ENCODE data around the gene ITGA1.
"Not testable (repeated sequence)": the region's sequence is repeated elsewhere in the genome, so short reads cannot be mapped to it uniquely, and the experiment has no call there.

The ITGA1 gene

DNA sequence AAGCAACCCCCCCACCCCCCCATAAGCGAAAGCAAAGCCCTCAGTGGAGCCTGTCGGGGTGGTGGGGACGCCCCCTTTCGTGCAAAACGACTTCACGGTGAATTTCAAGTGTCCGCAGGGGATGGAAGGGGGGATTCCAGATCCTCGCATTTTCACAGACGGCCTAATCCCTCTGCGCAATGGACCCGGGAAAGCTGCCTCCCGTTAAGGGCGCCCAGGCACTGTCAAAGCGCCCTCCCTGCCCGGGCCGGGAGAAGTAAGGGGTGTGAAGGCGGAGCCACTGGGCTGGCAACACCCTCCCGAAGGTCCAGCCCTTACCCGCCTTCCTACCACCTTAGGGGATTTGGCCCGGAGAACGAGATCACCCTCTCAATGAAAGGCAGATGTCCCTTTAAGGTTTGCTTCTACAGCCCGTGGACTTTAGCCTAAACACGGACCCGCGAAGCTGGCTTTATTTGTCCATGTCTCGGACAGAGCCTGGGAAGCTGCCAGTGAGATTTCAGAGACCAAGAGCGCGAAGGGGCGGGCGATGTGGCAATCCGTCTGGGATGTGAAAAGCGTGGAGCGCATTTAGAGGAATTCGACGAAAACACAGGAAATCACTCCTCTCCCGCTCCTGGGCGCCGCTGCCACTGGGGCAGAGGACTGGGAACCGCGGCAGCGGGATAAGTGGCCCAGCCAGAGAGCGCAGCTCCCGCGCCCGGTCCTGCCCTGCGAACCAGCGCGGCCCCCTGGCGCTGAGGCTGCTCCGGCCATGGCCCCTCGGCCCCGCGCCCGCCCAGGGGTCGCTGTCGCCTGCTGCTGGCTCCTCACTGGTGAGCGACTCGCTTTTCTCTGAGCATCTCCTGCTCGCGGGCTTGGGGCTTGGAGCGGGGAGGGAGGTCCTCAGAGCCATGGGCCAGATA lies at the start of gene ITGA1, which contains the start of gene PELO:
Gene ITGA1 (plus strand): TSS at position 317 of the 905 bp plus-strand sequence. CDS start 438 bp downstream, at position 755.
Gene PELO (plus strand): TSS at position 317 of the 905 bp plus-strand sequence. CDS start 12,479 bp downstream, outside the sequence.
- peak; percentile 29 to 33 for DNase-seq (ENCODE audit: low read depth in 2 of 2)

DNA sequence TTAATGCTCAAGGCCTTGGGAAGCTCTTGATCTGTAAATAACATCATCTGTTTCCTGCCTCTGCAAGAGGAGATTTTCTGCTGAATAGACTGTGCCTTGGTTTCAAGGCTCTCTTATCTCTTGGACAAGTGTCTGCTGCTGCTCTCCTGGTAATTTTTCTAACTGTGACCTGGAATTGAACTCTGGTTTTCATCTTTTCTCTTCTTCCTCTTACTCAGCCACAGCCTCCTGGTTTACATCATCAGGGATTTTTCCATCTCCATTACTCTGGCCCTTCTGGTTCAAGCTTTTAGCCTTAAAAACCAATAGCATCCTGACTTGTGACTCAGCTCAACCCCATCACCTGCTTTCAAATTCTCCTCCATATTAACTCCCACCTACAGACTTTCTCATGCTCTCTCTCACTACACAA lies 49.6 kb upstream of the ITGA1 start:
- DNase-seq (ENCODE audit: low read depth in 2 of 2): no peak

DNA sequence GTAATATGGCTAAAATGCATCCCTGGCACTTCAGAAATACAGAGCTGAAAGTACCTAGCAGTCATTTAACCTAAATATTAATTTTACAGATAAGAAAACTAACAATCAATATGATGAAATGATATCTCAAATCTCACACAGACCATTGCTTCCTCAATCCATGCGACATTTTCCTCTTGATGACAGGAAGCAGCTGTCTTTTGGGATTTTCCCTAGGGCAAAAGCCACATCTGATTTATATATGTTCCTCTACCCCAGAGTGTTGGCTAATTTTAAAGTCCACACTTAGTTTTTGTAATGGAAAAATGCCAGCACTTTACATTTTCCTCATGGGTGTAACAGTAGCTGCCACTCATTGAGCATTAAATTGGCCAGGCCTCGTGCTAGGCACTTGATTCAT lies 47.7 kb upstream of the ITGA1 start:
- DNase-seq (ENCODE audit: low read depth in 2 of 2): no peak

DNA sequence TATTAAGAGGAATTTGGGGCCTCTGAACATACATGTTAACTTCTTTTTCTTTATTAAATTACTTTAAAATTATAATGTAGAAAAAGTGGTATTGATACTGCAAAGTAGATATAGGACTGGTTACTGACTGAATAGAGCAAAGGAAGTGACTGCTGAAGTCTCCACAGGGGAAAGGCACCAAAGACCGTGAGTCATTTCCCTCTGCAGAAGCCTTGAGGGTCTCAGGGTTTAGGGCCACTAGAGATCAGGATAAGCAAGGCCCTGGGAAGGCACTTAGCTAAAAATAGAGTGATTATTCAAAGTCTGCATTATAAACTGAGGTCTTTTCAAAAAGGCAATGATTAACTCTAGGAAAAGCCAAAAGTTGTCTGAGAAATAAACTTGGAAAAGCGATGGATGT lies 44.7 kb upstream of the ITGA1 start:
- DNase-seq (ENCODE audit: low read depth in 2 of 2): no peak

DNA sequence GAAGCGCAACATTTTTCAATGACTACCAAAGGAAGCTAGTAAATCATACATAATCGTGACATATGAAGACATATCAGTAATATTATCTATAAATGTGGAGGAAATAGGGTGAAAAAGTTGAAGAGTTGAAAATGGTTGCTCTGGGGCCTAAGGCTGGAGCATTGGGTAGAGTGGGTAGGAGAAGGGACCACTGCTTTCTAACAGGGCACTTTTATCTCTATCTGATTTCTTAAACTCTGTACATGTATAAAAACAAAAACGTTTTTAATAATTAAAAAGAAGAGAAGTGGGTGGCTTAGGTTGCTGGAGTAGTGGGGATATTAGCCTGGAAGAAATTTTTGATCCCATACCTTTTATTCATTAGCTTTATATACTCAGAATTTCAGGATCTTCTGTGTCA lies 44.2 kb upstream of the ITGA1 start:
- no peak for DNase-seq (ENCODE audit: low read depth in 2 of 2)

DNA sequence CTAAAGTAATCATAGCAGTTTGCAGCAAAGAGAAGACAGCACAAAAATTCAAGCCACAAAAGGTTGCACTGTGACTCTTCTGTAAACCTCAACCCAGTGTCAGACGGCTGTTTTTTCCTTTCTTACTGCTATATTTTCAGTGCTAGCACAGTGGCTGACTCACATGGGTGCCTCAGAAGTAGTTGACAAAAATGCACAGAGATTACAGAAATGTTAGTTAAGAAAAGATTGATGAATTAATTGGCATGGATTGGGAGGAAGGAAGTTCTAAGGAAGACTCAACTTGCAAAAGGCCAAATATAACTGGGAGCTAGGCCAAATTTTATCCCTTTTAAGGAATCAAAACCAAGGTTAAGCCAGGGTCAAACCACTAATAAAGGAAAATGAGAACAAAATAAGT lies 43.7 kb upstream of the ITGA1 start:
- DNase-seq (ENCODE audit: low read depth in 2 of 2): peak in 1 of 2 donors; percentile 18

DNA sequence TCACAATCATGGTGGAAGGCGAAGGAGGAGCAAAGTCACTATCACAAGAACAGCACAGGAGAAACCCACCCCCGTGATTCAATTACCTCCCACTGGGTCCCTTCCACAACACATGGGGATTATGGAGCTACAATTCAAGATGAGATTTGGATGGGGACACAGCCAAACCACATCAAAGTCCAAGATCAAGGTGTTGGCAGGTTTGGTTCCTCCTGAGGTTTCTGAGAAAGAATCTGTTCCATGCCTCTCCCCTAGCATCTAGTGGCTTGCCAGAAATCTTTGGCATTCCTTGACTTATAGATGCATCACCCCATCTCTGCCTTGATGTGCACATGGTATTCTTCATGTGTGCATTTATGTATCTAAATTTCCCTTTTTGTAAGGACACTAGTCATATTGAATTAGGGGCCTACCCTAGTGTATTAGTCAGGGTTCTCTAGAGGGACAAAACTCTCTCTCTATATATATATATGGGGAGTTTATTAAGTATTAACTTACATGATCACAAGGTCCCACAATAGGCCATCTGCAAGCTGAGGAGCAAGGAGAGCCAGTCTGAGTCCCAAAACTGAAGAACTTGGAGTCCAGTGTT lies 42.8 kb upstream of the ITGA1 start:
- not testable (repeated sequence) for DNase-seq (ENCODE audit: low read depth in 2 of 2)

DNA sequence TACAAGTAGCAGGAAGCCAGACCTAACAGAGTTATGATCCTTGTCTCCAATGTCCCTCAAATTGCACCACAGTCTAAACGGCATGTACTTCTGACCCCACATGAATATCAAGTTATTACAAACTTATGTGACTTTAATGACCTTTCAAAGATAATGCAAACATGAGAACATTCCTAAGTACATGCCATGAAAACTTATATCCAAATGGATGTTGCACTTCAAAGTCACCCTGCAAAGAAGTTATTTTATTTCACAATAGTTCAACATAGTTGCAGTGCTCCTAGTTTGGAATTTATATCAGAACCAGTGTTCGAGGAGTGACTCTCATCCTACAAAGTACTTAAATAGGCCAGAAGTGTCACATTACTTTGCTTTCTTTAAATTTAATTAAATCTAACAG lies 41.2 kb upstream of the ITGA1 start:
- no peak for DNase-seq (ENCODE audit: low read depth in 2 of 2)

DNA sequence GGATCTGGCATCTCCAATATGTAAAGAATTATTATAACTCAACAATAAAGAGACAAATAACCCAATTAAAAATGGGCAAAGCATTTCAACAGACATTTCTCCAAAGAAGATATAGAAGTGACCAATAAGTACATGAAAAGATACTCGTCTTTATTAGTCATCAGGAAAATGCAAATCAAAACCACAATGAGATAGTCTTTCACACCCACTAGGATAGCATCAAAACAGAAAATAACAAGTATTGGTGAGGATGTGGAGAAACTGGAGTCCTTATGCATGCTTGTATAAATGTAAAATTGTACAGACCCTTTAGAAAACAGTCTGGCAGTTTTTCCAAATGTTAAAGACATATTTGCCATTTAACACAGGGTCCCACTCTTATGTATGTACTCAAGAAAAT lies 39.1 kb upstream of the ITGA1 start:
- no peak for DNase-seq (ENCODE audit: low read depth in 2 of 2)

DNA sequence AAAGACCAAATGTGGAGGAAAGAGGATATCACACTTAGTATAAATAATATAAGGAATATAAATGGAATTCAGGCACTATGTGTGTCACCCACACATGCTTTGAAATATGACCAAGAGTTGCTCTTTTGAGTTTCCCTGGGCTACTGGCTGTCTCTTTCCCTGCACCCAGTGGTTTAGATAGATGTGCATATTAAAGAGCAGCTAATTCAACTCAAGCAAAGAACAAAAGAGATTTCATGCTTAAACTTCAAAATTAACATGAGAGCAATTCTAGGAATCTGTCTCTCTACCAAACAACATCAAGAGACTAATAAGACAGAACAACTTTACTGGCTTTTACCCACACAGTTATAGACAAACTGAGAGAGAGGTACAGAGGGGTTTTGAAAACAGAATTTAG lies 38.0 kb upstream of the ITGA1 start:
- DNase-seq (ENCODE audit: low read depth in 2 of 2): no peak

DNA sequence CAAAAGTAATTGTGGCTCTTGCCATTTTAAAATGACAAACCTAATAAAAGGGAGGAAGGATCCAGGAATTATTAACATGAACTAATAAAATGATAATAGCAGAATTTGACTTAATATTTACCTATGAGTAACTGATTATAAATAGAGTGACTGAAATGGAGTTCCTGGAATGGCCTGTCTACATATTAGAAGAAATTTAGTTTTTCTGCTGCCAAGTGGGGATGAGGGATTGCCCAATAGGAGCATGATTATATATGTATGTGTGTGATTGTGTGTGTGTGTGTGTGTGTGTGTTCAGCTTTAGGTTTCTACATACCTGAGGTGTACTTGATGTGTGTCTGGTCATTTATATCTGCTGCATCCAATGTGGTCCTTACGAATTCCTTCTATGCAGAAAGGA lies 36.6 kb upstream of the ITGA1 start:
- DNase-seq (ENCODE audit: low read depth in 2 of 2): no peak

DNA sequence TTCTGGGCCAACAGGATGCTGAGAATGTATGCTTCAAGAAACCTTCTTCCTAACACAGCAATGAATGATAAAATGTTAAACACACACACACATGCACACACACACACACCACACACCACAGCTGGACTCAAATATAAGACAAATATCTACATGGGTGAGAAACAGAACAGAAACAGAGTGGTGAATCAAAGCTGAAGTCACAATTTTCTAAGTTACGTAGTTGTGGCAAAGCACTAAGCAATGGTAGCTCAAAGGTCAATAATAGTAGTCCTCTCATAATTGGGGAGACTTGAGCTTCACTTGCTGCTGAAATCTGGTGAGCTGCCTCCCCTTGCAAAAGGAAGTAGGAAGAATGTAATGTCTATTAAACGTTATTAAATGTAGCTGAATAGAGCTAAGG lies 33.7 kb upstream of the ITGA1 start:
- DNase-seq (ENCODE audit: low read depth in 2 of 2): no peak

DNA sequence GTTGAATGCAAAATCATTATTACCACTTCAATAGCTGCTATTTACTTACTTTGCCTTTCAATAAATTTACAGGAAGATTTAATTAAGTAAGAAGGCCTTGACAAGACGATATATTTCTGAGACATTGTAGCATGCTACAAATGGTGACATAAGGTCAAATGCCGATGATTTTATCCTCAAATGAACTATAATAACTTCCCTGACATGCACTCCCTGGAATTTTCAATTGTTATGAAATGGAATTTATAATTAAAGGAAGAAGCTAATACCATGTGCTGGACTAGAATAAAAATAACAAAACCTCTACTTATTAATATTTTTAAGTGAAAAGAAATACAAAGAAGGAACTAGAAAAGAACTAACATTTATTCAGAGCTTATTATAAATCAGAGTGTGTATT lies 30.2 kb upstream of the ITGA1 start:
- no peak for DNase-seq (ENCODE audit: low read depth in 2 of 2)

DNA sequence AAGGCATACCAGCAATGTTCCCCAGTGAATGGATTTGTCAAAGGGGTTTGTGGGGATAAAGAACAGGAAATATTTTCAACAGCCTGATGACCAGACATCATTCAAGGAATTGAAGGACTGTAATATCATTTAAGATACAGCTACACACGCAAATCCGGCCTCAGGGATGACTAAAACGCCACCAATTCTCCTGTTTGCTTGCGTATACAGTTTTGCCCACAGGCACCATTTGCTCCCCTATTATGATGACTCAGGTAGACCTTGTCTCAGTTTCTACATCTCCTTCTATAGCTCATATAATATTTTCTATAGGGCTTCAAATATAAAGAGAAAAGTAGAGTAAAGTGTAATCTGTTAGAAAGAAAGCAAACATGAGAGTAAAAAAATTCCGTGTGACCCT lies 29.7 kb upstream of the ITGA1 start:
- no peak for DNase-seq (ENCODE audit: low read depth in 2 of 2)

DNA sequence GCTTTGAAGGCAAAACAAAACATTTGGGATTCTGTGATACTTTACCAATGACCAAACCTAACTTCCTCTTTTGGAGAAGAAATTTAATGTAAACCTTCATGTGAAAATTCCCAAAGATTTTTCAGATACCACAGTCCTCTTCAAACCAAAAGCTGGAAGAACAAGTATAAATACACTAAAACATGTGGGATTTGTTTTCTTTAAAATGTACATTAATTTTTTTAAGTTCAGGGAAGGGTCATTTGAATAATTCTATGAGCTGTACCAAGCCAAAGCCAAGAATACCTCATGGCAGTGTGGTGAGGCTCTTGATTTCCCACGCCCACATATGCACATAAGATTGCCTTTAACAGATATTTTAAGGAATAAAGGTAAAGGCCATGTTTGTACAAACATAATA lies 28.4 kb upstream of the ITGA1 start:
- no peak for DNase-seq (ENCODE audit: low read depth in 2 of 2)

DNA sequence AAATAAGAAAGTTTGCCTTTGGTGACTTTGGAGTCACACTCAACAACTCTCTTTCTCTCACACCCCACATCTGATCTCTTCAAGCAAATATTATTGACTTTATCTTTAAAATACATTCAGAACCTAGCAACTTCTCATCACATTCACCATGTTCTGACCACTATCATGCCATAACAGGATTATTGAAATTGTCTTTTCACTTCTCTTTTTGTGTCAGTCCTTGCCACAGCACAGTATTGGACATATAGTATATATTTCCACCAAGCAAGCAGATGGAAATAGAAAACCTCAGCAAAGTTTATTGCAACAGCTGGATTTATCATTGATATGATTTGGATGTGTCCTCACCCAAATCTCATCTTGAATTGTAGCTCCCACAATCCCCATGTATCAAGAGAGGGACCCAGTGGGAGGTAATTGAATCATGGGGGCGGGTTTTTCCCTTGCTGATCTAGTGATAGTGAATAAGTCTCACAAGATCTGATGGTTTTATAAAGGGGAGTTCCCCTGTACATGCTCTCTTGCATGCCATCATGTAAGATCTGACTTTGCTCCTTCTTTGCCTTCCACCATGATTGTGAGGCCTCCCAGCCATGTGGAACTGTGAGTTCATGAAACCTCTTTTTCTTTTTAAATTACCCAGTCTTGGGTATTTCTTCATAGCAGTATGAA lies 26.9 kb upstream of the ITGA1 start:
- peak; percentile 21 to 25 for DNase-seq (ENCODE audit: low read depth in 2 of 2)

DNA sequence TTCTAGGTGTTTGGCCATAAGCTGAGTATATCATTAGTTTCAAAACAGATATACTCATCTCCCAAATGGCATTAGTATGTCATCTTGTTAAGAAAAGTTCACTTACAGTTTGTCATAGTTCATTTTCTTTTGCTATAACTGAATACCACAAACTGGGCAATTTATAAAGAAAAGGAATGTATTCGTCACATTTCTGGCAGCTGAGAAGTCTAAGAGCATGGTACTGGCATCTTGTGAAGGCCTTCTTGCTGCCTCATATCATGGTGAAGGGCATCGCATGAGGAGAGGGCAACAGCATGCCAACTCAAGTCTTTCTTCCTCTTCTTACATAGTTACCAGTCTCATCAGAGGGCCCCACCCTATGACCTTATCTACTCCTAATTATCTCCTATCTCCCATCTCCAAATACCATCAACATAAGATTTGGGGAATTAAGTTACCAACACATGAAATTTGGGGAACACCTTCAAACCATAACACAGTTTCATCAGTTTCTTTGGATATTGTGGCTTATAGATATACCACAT lies 20.4 kb upstream of the ITGA1 start:
- no peak for DNase-seq (ENCODE audit: low read depth in 2 of 2)

DNA sequence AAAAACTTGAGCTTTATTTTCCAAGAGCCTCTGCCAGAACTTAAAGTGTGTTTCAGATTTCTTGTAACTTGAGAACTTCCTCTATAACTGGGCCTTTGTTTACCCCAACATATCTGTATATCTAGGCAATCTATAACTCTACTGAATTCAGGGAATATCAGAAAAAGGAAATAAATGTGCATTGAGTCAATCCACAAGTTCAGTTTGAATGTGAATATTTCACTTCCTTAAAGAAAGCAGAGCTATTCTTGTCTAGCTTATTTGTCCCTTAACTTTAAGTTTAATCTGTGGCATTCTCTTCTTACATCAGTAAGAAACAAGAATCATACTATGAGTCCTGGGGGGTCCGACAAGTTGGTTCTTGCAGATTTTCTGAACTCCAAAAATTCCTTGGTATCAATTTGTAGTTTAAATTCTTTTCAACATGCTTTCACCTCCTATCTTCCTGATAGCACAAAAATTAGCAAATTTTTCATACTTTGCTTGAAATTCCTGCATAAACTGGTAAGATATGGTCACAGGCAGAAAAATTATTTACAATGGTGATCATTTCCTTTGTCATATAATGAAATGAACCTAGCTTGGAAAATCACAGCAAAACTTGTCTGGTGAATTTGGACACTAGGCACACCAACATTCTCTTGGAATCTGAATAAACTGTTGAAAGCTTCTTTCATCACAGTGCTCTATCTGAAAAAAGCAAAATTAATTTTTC lies 19.8 kb upstream of the ITGA1 start:
- no peak for DNase-seq (ENCODE audit: low read depth in 2 of 2)

DNA sequence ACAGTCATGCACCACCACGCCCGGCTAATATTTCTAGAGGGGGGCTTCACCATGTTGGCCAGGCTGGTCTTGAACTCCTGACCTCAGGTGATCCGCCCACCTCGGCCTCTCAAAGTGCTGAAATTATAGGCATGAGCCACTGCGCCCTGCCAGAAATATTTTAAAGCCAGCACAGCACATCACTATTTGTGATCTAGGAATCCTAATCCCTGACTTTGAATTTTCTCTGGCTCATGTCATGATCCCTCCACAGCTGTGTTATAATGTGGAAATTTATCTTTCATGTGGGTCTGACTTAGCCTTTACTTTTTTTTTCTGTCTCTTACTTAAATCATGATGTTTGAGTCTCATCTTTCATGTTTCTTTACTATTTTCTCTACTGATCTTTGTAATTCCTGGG lies 18.7 kb upstream of the ITGA1 start:
- DNase-seq (ENCODE audit: low read depth in 2 of 2): no peak

DNA sequence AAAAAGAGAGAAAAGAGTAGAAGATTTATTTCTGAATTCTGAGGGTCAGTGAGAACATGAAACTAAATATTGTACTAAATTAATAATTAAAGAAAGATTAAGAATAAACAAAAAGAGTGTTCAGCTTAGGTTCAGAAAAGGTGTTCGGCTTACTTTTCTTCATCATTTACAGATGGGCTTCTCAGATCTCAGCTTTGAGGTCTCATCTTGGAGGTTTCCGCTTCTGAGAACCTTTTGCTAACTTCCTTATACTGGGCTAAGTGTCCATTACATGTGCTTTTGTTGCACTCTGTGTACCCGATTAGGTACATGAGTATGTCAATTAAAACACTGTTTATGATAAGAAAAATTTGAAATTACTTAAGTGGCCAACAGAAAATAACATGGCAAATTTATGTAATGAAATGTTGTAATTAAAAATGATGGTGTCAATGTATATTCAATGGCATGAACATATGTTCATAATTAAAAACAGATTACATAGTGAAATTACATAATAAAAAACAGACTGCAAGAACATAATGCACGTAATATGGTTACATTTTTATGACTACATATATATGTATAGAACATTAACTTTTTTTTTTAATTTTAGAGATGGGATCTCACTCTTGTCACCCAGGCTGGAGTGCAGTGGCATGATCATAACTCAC lies 17.3 kb upstream of the ITGA1 start:
- no peak for DNase-seq (ENCODE audit: low read depth in 2 of 2)

DNA sequence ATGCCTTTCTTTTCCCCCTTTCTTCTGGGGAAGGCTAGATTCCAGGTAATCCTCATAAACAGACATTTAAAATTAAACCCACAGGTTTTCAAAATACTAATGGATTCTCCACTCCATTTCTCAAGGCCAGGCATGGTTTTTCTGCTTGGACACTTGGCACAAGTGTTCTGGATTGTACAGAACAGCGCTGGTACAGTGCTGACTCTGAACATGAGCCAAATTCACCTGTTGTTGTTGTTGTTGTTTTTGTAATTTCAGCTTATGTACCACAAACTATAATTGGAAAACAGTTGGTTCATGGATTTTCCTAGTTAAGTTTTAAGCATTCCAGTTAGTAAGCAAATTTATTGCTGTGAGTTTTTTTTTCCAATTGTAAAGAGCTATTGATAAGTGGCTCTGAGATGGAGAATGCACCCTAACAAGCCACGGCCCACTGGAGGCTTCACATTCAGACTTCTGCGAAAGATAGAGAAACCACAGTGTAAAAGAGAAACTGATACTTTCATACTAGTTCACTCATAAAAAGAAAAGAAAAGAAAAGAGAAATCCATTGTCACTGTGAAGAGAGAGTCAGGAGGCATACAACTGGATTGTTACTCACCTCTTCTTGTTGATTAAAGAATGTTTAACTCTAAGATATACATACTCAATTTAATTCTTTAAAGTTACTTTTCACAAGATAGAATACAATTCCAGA lies 16.2 kb upstream of the ITGA1 start:
- DNase-seq (ENCODE audit: low read depth in 2 of 2): no peak

Data from activated CD4-positive, alpha-beta T cell treated with anti-CD3 and anti-CD28 coated beads for 24 hours (primary cell).